GM13976 (cell line): ENCODE results near the gene PDK4.
"Not testable (repeated sequence)": the region's sequence is repeated elsewhere in the genome, so short reads cannot be mapped to it uniquely, and the experiment has no call there.

ENCODE experiments used
- DNase-seq: peaks from one replicate; pipeline ENCODE4 v3.0.0; 2012; ENCODE audit warnings: low spot score
- CTCF ChIP-seq: IDR thresholded peaks from 2 replicates; pipeline ENCODE4 v1.5.1; 2012; ENCODE audit warnings: borderline replicate concordance, mild to moderate bottlenecking; ENCODE audit not compliant: insufficient read depth; ENCODE audit errors: extremely low read depth, missing control alignments, control extremely low read depth
- in situ Hi-C: fragments of 300-500 bp; cut with MboI; formaldehyde crosslinking; loops from one replicate; pipeline ENCODE4 v1.12.0; 2022; ENCODE audit warnings: low sequenced_read_pairs, mixed read lengths, inconsistent platforms; ENCODE audit not compliant: unreplicated experiment

The PDK4 gene

GRCh38 chr7:95607561-95607960 lies 11.2 kb upstream of the PDK4 start:
- in situ Hi-C loops: no loop called here
- no peak for DNase-seq
- TF ChIP-seq CTCF: no peak

GRCh38 chr7:95605275-95605674 lies 9.0 kb upstream of the PDK4 start:
- in situ Hi-C loops: no loop called here
- DNase-seq: no peak
- no peak for TF ChIP-seq CTCF

- in situ Hi-C loops, DNase-seq: not testable (repeated sequence)
These were observed 8.5 kb upstream of the PDK4 start for GRCh38 chr7:95604811-95605210.

- DNase-seq, in situ Hi-C loops: not testable (repeated sequence)
These were observed 8.1 kb upstream of the PDK4 start for GRCh38 chr7:95604397-95604796.

GRCh38 chr7:95602421-95602820 lies 6.1 kb upstream of the PDK4 start:
- in situ Hi-C loops: no loop called here
- TF ChIP-seq CTCF: no peak
- no peak for DNase-seq

- in situ Hi-C loops: no loop called here
- TF ChIP-seq CTCF: no peak
- DNase-seq: no peak
These were observed 5.0 kb upstream of the PDK4 start for GRCh38 chr7:95601316-95601715.

GRCh38 chr7:95599069-95599468 lies 2.8 kb upstream of the PDK4 start:
- in situ Hi-C loops: no loop called here
- DNase-seq: no peak
- TF ChIP-seq CTCF: no peak

GRCh38 chr7:95598511-95598910 lies 2.2 kb upstream of the PDK4 start:
- TF ChIP-seq CTCF: no peak
- in situ Hi-C loops: no loop called here
- no peak for DNase-seq
